Activated effector memory CD4-positive, alpha-beta T cell treated with Interleukin-2 at 50 U/mL for 16 hours (primary cell): ENCODE measurements around the gene HHIPL1.

Experiments used
- DNase-seq: peaks from one replicate; pipeline ENCODE4 v3.0.0-alpha.2; 2020

Gene HHIPL1

GRCh38 chr14:99677231-99678140 is 32.6 kb downstream of the HHIPL1 start:
- no peak for DNase-seq

GRCh38 chr14:99678198-99678597 is 33.3 kb downstream of the HHIPL1 start:
- no peak for DNase-seq

GRCh38 chr14:99679111-99679510 is 34.2 kb downstream of the HHIPL1 start:
- no peak for DNase-seq

- DNase-seq: no peak
Observed at GRCh38 chr14:99679543-99679942, 34.6 kb downstream of the HHIPL1 start.

- DNase-seq: no peak
Observed at GRCh38 chr14:99679996-99680395, 35.1 kb downstream of the HHIPL1 start.

- DNase-seq: no peak
Observed at GRCh38 chr14:99681101-99681831, 36.3 kb downstream of the HHIPL1 start.

GRCh38 chr14:99681832-99682148 is 36.9 kb downstream of the HHIPL1 start:
- DNase-seq: no peak

- DNase-seq: peak; percentile 74
Observed at GRCh38 chr14:99682809-99683618, 38.1 kb downstream of the HHIPL1 start.

GRCh38 chr14:99683619-99684409 is 38.9 kb downstream of the HHIPL1 start, which contains the start of gene CYP46A1:
Gene CYP46A1, plus strand, starts transcription at chr14:99684298. Its CDS starts 120 bp downstream, at chr14:99684418.
- DNase-seq: peak; percentile 100

GRCh38 chr14:99684410-99684934 is 39.5 kb downstream of the HHIPL1 start:
- DNase-seq: no peak

- no peak for DNase-seq
Observed at GRCh38 chr14:99685151-99685591, 40.2 kb downstream of the HHIPL1 start.

GRCh38 chr14:99685596-99685995 is 40.7 kb downstream of the HHIPL1 start:
- DNase-seq: no peak

GRCh38 chr14:99686557-99687283 is 41.8 kb downstream of the HHIPL1 start:
- no peak for DNase-seq

- DNase-seq: no peak
Observed at GRCh38 chr14:99687284-99688209, 42.6 kb downstream of the HHIPL1 start.

GRCh38 chr14:99688210-99688581 is 43.3 kb downstream of the HHIPL1 start:
- no peak for DNase-seq

- DNase-seq: no peak
Observed at GRCh38 chr14:99688629-99689028, 43.7 kb downstream of the HHIPL1 start.

GRCh38 chr14:99689266-99690236 is 44.6 kb downstream of the HHIPL1 start:
- DNase-seq: no peak

GRCh38 chr14:99690636-99691035 is 45.7 kb downstream of the HHIPL1 start:
- DNase-seq: no peak
